A549 (cell line): ENCODE results near the gene ANKRD39. TPM values are rescaled to one million over a fixed set of nuclear protein-coding genes. Genes with fewer than 3 reads are reported as not detected.
A peak's percentile ranks its signal among the peaks of the same experiment; 100 is the strongest.

Experiments used
- ATAC-seq, 2 experiments: fragments of 200-7000 bp in 1 of 2; fragments of >200 bp in 1 of 2; cut with Nextera tagmentation in 1 of 2; cut with Tn5 transposase in 1 of 2; 3 replicates each; pipeline versions ENCODE4 v1.8.0 to v1.9.1; 2018 to 2020; ENCODE audit warnings: mild to moderate bottlenecking in 1 of 2, moderate library complexity in 1 of 2
- CTCF ChIA-PET: fragments of 300-600 bp; sonication (Branson Sonifier 250); formaldehyde crosslinking; extraction: SDS; loops from one replicate; lab custom pipeline; 2021; ENCODE audit warnings: antibody characterized with exemption, inconsistent platforms; lab: Yijun Ruan, JAX
- POLR2A ChIA-PET: fragments of 350-600 bp; formaldehyde crosslinking; extraction: SDS; loops from one replicate; lab custom pipeline; 2021; ENCODE audit warnings: antibody characterized with exemption, inconsistent platforms; lab: Yijun Ruan, JAX
- DNase-seq, 2 experiments: peaks; one replicate each; pipeline versions ENCODE4 v3.0.0 to v3.0.0-alpha.2; 2011 to 2016; ENCODE audit warnings: low read depth in 1 of 2, low spot score in 1 of 2
- FAIRE-seq: peaks from 2 replicates; lab custom pipeline; 2011; peaks lifted over from hg19 to GRCh38; lab: Jason Lieb, UNC
- H3K27ac ChIP-seq, 2 experiments: fragments of >200 bp; sonication (Bioruptor Twin); formaldehyde crosslinking; 3 replicates each; pipeline ENCODE4 v1.5.1; 2016 to 2017
- H3K4me1 ChIP-seq: fragments of >200 bp; sonication (Bioruptor Twin); formaldehyde crosslinking; 3 replicates; pipeline ENCODE4 v1.6.1; 2016
- H3K4me2 ChIP-seq: fragments of >200 bp; sonication (Bioruptor Twin); formaldehyde crosslinking; 3 replicates; pipeline ENCODE4 v1.6.1; 2016
- H3K4me3 ChIP-seq: fragments of >200 bp; sonication (Bioruptor Twin); formaldehyde crosslinking; 3 replicates; pipeline ENCODE4 v1.5.1; 2016
- H3K9me3 ChIP-seq: fragments of >200 bp; sonication (Bioruptor Twin); formaldehyde crosslinking; 3 replicates; pipeline ENCODE4 v1.6.1; 2016
- BHLHE40 ChIP-seq: IDR thresholded peaks from 2 replicates; pipeline ENCODE4 v1.6.1; 2012; ENCODE audit warnings: low read depth, low read length, inconsistent platforms
- CBX8 ChIP-seq: fragments of 200-600 bp; sonication (generic); IDR thresholded peaks from 2 replicates; pipeline ENCODE4 v1.6.1; 2016
- EHMT2 ChIP-seq: fragments of 200-600 bp; sonication (generic); IDR thresholded peaks from 2 replicates; pipeline ENCODE4 v1.6.1; 2016; ENCODE audit warnings: antibody characterized with exemption, low read depth, mild to moderate bottlenecking, moderate library complexity
- EP300 ChIP-seq, 2 experiments: fragments of >200 bp; sonication (Bioruptor Twin); formaldehyde crosslinking; IDR thresholded peaks; 2 replicates in 1 of 2; 3 replicates in 1 of 2; pipeline ENCODE4 v1.6.1; 2016 to 2017
- ESRRA ChIP-seq: fragments of 150-350 bp; IDR thresholded peaks from 2 replicates; pipeline ENCODE4 v1.6.1; 2014; ENCODE audit warnings: mild to moderate bottlenecking, low read length, borderline replicate concordance
- FOSL2 ChIP-seq, 2 experiments: fragments of 450-650 bp in 1 of 2; fragments of >200 bp in 1 of 2; sonication (Bioruptor Twin) in 1 of 2; formaldehyde crosslinking; IDR thresholded peaks; 2 replicates each; pipeline versions ENCODE4 v1.5.0 to v1.6.1; 2016 to 2020; ENCODE audit warnings: mild to moderate bottlenecking in 1 of 2, moderate library complexity in 1 of 2
- GATA3 ChIP-seq: IDR thresholded peaks from 2 replicates; pipeline ENCODE4 v1.6.1; 2012; ENCODE audit warnings: borderline replicate concordance
- HDAC2 ChIP-seq: fragments of 200-600 bp; sonication (generic); IDR thresholded peaks from 2 replicates; pipeline ENCODE4 v1.6.1; 2016
- HEYL ChIP-seq: fragments of 250-450 bp; sonication (Bioruptor Pico); IDR thresholded peaks from 2 replicates; pipeline ENCODE4 v1.8.0; 2021; ENCODE audit warnings: mild to moderate bottlenecking, moderate library complexity
- HOXA7 ChIP-seq: fragments of 250-450 bp; sonication (Bioruptor Pico); IDR thresholded peaks from 2 replicates; pipeline ENCODE4 v1.5.0; 2020; ENCODE audit warnings: mild to moderate bottlenecking, moderate library complexity
- HOXB5 ChIP-seq: fragments of 250-450 bp; sonication (Bioruptor Pico); IDR thresholded peaks from 2 replicates; pipeline ENCODE4 v1.5.0; 2020; ENCODE audit warnings: mild to moderate bottlenecking, moderate library complexity
- JUN ChIP-seq, 2 experiments: fragments of >200 bp; sonication (Bioruptor Twin); formaldehyde crosslinking; IDR thresholded peaks; 2 replicates in 1 of 2; 3 replicates in 1 of 2; pipeline ENCODE4 v1.6.1; 2016 to 2017
- KDM5A ChIP-seq: fragments of 200-600 bp; sonication (generic); IDR thresholded peaks from 2 replicates; pipeline ENCODE4 v1.6.1; 2016; ENCODE audit warnings: antibody characterized with exemption, mild to moderate bottlenecking
- MYC ChIP-seq: IDR thresholded peaks from 2 replicates; pipeline ENCODE4 v1.6.1; 2012; ENCODE audit warnings: mild to moderate bottlenecking, inconsistent platforms, low read length, improper control_type of control experiment, borderline replicate concordance
- NPAS2 ChIP-seq: fragments of 250-450 bp; sonication (Bioruptor Pico); IDR thresholded peaks from 2 replicates; pipeline ENCODE4 v1.8.0; 2022; ENCODE audit warnings: mild to moderate bottlenecking, moderate library complexity, borderline replicate concordance
- NR3C1 ChIP-seq: fragments of >200 bp; sonication (Bioruptor Twin); formaldehyde crosslinking; IDR thresholded peaks from 3 replicates; pipeline ENCODE4 v1.6.1; 2017
- PHF8 ChIP-seq: fragments of 200-600 bp; sonication (generic); IDR thresholded peaks from 2 replicates; pipeline ENCODE4 v1.6.1; 2016; ENCODE audit warnings: low read depth, mild to moderate bottlenecking, antibody characterized with exemption, moderate library complexity, borderline replicate concordance
- POLR2A ChIP-seq: IDR thresholded peaks from 2 replicates; pipeline ENCODE4 v1.6.1; 2012; ENCODE audit warnings: mild to moderate bottlenecking, low read length
- POLR2AphosphoS2 ChIP-seq: conservative IDR thresholded peaks from 2 replicates; pipeline ENCODE4 v1.6.1; 2012; ENCODE audit warnings: low read length, improper control_type of control experiment, inconsistent platforms
- RAD21 ChIP-seq, 2 experiments: fragments of >200 bp in 1 of 2; sonication (Bioruptor Twin) in 1 of 2; formaldehyde crosslinking in 1 of 2; IDR thresholded peaks in 1 of 2; conservative IDR thresholded peaks in 1 of 2; 2 replicates in 1 of 2; 3 replicates in 1 of 2; pipeline ENCODE4 v1.6.1; 2012 to 2018; ENCODE audit warnings: inconsistent platforms in 1 of 2
- RCOR1 ChIP-seq: fragments of 150-350 bp; IDR thresholded peaks from 2 replicates; pipeline ENCODE4 v1.6.1; 2014; ENCODE audit warnings: antibody characterized with exemption, low read length, low read depth
- SMC3 ChIP-seq: fragments of >200 bp; sonication (Bioruptor Twin); formaldehyde crosslinking; IDR thresholded peaks from 3 replicates; pipeline ENCODE4 v1.6.1; 2018; ENCODE audit warnings: inconsistent platforms
- SREBF2 ChIP-seq: fragments of 450-650 bp; IDR thresholded peaks from 2 replicates; pipeline ENCODE4 v1.6.1; 2014; ENCODE audit warnings: mild to moderate bottlenecking, moderate library complexity
- TP53 ChIP-seq: fragments of 250-450 bp; sonication (Bioruptor Pico); IDR thresholded peaks from 2 replicates; pipeline ENCODE4 v1.5.0; 2021; ENCODE audit warnings: mild to moderate bottlenecking, moderate library complexity
- ZC3H11A ChIP-seq: fragments of 450-650 bp; IDR thresholded peaks from 2 replicates; pipeline ENCODE4 v1.6.1; 2014; ENCODE audit warnings: antibody characterized with exemption, mild to moderate bottlenecking
- ZSCAN20 ChIP-seq: fragments of 250-450 bp; sonication (Bioruptor Pico); IDR thresholded peaks from 2 replicates; pipeline ENCODE4 v1.8.0; 2022; ENCODE audit warnings: mild to moderate bottlenecking, moderate library complexity
- WGBS: methylation state at CpG from one replicate; pipeline ENCODE4 v1.1.6; 2017; ENCODE audit errors: missing lambda C conversion rate; 5-methylcytosine and 5-hydroxymethylcytosine counted together
- polyA plus RNA-seq, 4 experiments: library from polyadenylated mRNA; depleted of rRNA in 3 of 4; stranded (reverse); fragments of >200 nt; fragmentation: RNase III in 1 of 4; extraction: RNeasy Plus Mini Kit Qiagen cat#74134 plus additional on column Dnase treatment in 1 of 4; gene quantifications; 2 replicates in 3 of 4; 3 replicates in 1 of 4; pipeline ENCODE4 v1.2.3, GENCODE V29; 2011 to 2017
- TF ChIP-seq, protein P1 (sequence below): IDR thresholded peaks from 2 replicates; pipeline ENCODE4 v1.6.1; 2012
- TF ChIP-seq, protein P2 (sequence below): fragments of >200 bp; sonication (Bioruptor Twin); formaldehyde crosslinking; IDR thresholded peaks from 2 replicates; pipeline ENCODE4 v1.6.1; 2016
- TF ChIP-seq, protein P3 (sequence below): fragments of 450-650 bp; IDR thresholded peaks from 2 replicates; pipeline ENCODE4 v1.6.1; 2014; ENCODE audit warnings: antibody characterized with exemption
- TF ChIP-seq, protein P4 (sequence below): IDR thresholded peaks from 2 replicates; pipeline ENCODE4 v1.6.1; 2012; ENCODE audit warnings: low read depth, borderline replicate concordance
- TF ChIP-seq, protein P5 (sequence below): fragments of 250-450 bp; sonication (Bioruptor Pico); IDR thresholded peaks from 2 replicates; pipeline ENCODE4 v1.5.0; 2020; ENCODE audit warnings: low read depth, mild to moderate bottlenecking, moderate library complexity
- TF ChIP-seq, protein P6 (sequence below): fragments of >200 bp; sonication (Bioruptor Twin); formaldehyde crosslinking; IDR thresholded peaks from 3 replicates; pipeline ENCODE4 v1.5.1; 2016

ANKRD39 gene
- polyA plus RNA-seq, 2 of the 4 experiments (the other 2 are of a cell fraction): 6.3 to 16.4 TPM

DNA sequence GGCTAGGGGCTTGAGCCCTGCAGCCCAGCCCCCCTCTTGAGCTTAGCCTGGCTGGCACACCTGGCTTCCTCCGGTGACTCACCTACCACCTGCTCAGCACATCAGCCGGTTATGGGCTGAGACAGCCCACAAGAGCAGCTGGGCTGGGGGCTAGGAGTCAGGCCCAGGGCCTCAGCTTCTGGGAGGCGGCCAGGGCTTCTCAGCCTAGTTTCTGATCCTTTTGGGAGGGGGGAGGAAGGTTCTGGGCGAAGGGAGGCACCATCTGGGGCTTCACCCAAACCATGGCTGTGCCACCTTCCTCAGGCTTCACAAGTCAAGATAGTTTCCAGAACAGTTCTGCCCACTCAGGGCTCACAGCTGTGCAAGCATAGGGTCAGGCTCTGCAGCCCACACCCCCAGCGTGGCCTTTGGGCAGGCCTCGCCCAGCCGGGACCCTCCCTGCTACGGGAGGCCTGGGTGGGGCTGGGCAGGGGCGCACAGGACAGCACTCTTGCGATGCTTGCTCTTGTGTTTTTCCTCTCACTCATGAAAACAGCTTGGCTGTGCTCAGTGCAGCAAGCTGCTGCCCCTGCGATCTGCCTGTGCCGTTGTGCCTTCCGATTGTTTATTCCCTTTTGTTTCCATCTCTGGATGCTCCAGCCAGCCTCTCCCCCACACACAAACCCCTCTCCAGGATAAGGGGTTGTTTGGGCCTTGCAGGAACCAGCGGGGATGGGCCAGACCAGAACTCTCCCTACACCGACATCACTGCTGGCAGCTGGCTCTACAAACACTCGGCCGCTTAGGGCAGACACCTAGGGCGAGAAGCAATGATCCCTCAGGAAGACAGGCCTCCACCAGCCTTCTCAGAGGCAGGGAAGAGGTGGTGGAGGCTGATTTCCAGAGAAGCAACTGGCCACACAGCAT, 38.2 kb upstream of the ANKRD39 start:
- Histone ChIP-seq H3K4me2 (no peak overlapping the region), H3K9me3 (no peaks in the 10 kb centered on the region), H3K4me3 (no peak overlapping the region), H3K27ac (no peak overlapping the region)
- ChIA-PET POLR2A (no interaction called here), CTCF (interaction anchor here (1.2 to 1.4 kb wide), 2 partner anchors 38 to 56 kb away, joined by 3 read pairs; partner anchors contain the start of gene ANKRD39)
- no peak for TF ChIP-seq PHF8
- no peak for TF ChIP-seq ESRRA
- no peak for TF ChIP-seq TP53 (CRISPR knock-in tag)
- no peak for TF ChIP-seq POLR2A
- TF ChIP-seq EHMT2: no peak
- no peak for TF ChIP-seq FOSL2 (IDR thresholded peaks at IDR 0.05)
- no peak for TF ChIP-seq FOSL2 (CRISPR knock-in tag; IDR thresholded peaks at IDR 0.05)
- no peak for TF ChIP-seq RCOR1
- no peak for TF ChIP-seq HEYL
- no peak for TF ChIP-seq ZSCAN20 (CRISPR knock-in tag)
- TF ChIP-seq NPAS2 (CRISPR knock-in tag): no peak
- TF ChIP-seq, protein P1, sequence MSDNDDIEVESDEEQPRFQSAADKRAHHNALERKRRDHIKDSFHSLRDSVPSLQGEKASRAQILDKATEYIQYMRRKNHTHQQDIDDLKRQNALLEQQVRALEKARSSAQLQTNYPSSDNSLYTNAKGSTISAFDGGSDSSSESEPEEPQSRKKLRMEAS: no peak
- no peak for TF ChIP-seq EP300 (IDR thresholded peaks at IDR 0.05)
- no peak for TF ChIP-seq HOXB5 (CRISPR knock-in tag)
- TF ChIP-seq, protein P2, sequence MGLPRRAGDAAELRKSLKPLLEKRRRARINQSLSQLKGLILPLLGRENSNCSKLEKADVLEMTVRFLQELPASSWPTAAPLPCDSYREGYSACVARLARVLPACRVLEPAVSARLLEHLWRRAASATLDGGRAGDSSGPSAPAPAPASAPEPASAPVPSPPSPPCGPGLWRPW: no peak
- TF ChIP-seq, protein P3, sequence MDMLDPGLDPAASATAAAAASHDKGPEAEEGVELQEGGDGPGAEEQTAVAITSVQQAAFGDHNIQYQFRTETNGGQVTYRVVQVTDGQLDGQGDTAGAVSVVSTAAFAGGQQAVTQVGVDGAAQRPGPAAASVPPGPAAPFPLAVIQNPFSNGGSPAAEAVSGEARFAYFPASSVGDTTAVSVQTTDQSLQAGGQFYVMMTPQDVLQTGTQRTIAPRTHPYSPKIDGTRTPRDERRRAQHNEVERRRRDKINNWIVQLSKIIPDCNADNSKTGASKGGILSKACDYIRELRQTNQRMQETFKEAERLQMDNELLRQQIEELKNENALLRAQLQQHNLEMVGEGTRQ: no peak
- no peak for TF ChIP-seq CBX8
- no peak for TF ChIP-seq SMC3
- no peak for TF ChIP-seq NR3C1
- TF ChIP-seq, protein P4, sequence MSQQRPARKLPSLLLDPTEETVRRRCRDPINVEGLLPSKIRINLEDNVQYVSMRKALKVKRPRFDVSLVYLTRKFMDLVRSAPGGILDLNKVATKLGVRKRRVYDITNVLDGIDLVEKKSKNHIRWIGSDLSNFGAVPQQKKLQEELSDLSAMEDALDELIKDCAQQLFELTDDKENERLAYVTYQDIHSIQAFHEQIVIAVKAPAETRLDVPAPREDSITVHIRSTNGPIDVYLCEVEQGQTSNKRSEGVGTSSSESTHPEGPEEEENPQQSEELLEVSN: no peak
- no peak for TF ChIP-seq RAD21 (conservative IDR thresholded peaks at IDR 0.05 in 1 of 2, IDR thresholded peaks at IDR 0.05 in 1 of 2)
- TF ChIP-seq, all 56 proteins: peak for 0
- DNase-seq (no peak), FAIRE-seq (no peak), ATAC-seq (peak in 1 of 2 experiments; percentile 4; a peak in 1 of 6 replicates)
- WGBS: 84% methylated on average over 15 of the region's 18 CpGs
- H3K4me1 ChIP-seq: peaks cover 8% of the 10 kb centered on the region

DNA sequence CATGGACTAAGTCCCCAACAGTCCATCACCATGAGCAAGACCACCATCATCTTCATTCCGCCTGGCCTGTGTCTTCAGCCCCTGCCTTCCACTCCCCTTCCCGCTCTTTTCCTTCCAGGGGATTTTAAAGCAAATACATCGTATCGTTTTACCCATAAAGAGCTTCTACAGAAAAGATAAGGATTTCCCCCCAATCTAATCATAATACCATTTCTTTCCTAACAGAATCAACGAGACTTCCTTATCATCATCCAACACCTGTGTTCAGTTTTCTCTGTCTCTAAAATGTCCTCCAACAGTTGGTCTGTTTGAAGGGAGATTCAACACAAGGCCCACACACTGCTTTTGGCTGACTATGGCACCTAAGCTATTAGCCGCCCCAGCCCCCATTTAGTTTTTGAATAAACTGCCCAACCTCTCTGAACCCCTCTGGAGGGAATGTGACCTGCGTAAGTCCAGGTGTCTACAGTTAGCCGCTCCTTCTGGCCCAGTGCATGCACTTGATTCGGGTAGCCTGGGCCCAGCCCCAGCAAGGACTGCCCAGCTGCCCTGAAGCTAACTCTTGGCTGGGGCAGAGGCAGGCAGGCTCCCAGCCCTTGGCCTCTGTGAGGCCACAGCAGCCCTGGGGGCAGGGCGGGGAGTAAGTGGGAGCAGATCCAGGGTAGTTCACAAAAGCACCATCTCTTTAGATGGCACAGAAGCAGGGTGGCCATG, 37.4 kb upstream of the ANKRD39 start:
- Histone ChIP-seq H3K27ac (no peak overlapping the region), H3K4me1 (peaks cover 8% of the 10 kb centered on the region), H3K4me3 (no peak overlapping the region), H3K4me2 (no peak overlapping the region), H3K9me3 (no peaks in the 10 kb centered on the region)
- DNase-seq (no peak), ATAC-seq (peak in 1 of 2 experiments; percentile 10; a peak in 1 of 6 replicates), FAIRE-seq (no peak)
- ChIA-PET CTCF (interaction anchor here (1.2 to 1.4 kb wide), 2 partner anchors 37 to 56 kb away, joined by 3 read pairs; partner anchors contain the start of gene ANKRD39), POLR2A (no interaction called here)
- 93% methylated on average over 8 of the region's 10 CpGs for WGBS
- TF ChIP-seq SREBF2: no peak
- no peak for TF ChIP-seq JUN (IDR thresholded peaks at IDR 0.05)
- no peak for TF ChIP-seq HDAC2
- no peak for TF ChIP-seq HOXA7 (CRISPR knock-in tag)
- no peak for TF ChIP-seq GATA3
- no peak for TF ChIP-seq PHF8
- TF ChIP-seq KDM5A: no peak
- no peak for TF ChIP-seq EP300 (IDR thresholded peaks at IDR 0.05)
- TF ChIP-seq, protein P5, sequence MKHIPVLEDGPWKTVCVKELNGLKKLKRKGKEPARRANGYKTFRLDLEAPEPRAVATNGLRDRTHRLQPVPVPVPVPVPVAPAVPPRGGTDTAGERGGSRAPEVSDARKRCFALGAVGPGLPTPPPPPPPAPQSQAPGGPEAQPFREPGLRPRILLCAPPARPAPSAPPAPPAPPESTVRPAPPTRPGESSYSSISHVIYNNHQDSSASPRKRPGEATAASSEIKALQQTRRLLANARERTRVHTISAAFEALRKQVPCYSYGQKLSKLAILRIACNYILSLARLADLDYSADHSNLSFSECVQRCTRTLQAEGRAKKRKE: no peak
- no peak for TF ChIP-seq ESRRA
- TF ChIP-seq MYC: no peak
- TF ChIP-seq POLR2AphosphoS2: no peak
- no peak for TF ChIP-seq ZSCAN20 (CRISPR knock-in tag)
- TF ChIP-seq RAD21 (conservative IDR thresholded peaks at IDR 0.05 in 1 of 2, IDR thresholded peaks at IDR 0.05 in 1 of 2): no peak
- no peak for TF ChIP-seq BHLHE40
- no peak for TF ChIP-seq ZC3H11A
- TF ChIP-seq, protein P6, sequence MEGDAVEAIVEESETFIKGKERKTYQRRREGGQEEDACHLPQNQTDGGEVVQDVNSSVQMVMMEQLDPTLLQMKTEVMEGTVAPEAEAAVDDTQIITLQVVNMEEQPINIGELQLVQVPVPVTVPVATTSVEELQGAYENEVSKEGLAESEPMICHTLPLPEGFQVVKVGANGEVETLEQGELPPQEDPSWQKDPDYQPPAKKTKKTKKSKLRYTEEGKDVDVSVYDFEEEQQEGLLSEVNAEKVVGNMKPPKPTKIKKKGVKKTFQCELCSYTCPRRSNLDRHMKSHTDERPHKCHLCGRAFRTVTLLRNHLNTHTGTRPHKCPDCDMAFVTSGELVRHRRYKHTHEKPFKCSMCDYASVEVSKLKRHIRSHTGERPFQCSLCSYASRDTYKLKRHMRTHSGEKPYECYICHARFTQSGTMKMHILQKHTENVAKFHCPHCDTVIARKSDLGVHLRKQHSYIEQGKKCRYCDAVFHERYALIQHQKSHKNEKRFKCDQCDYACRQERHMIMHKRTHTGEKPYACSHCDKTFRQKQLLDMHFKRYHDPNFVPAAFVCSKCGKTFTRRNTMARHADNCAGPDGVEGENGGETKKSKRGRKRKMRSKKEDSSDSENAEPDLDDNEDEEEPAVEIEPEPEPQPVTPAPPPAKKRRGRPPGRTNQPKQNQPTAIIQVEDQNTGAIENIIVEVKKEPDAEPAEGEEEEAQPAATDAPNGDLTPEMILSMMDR: no peak
